ENCODE measurements around the gene GFM2.
A peak's percentile ranks its signal among the peaks of the same experiment; 100 is the strongest.
"Not testable (repeated sequence)": the region's sequence is repeated elsewhere in the genome, so short reads cannot be mapped to it uniquely, and the experiment has no call there.

The GFM2 gene

GRCh38 chr5:74766849-74767578 lies at the start of gene GFM2, which contains the start of gene NSA2:
GFM2 (minus strand) TSS chr5:74767117; CDS start chr5:74763742, 3,375 bp downstream.
NSA2 (plus strand) TSS chr5:74767249; CDS start chr5:74767361, 112 bp downstream.
- DNase-seq (ENCODE audit: low read depth in 2 of 2): peak; percentile 86

GRCh38 chr5:74810915-74811314 lies 44.0 kb upstream of the GFM2 start:
- no peak for DNase-seq (ENCODE audit: low read depth in 2 of 2)

GRCh38 chr5:74801941-74802340 lies 35.0 kb upstream of the GFM2 start:
- no peak for DNase-seq (ENCODE audit: low read depth in 2 of 2)

- DNase-seq (ENCODE audit: low read depth in 2 of 2): no peak
Measured at GRCh38 chr5:74801197-74801596, 34.3 kb upstream of the GFM2 start.

GRCh38 chr5:74798977-74799911 lies 32.3 kb upstream of the GFM2 start:
- DNase-seq (ENCODE audit: low read depth in 2 of 2): no peak

- not testable (repeated sequence) for DNase-seq (ENCODE audit: low read depth in 2 of 2)
Measured at GRCh38 chr5:74791669-74792068, 24.8 kb upstream of the GFM2 start.

- DNase-seq (ENCODE audit: low read depth in 2 of 2): no peak
Measured at GRCh38 chr5:74787424-74787823, 20.5 kb upstream of the GFM2 start.

GRCh38 chr5:74786851-74787250 lies 19.9 kb upstream of the GFM2 start:
- DNase-seq (ENCODE audit: low read depth in 2 of 2): no peak

GRCh38 chr5:74778609-74779008 lies 11.7 kb upstream of the GFM2 start:
- DNase-seq (ENCODE audit: low read depth in 2 of 2): no peak

- DNase-seq (ENCODE audit: low read depth in 2 of 2): no peak
Measured at GRCh38 chr5:74772359-74772758, 5.4 kb upstream of the GFM2 start.

- no peak for DNase-seq (ENCODE audit: low read depth in 2 of 2)
Measured at GRCh38 chr5:74767579-74767913, 629 bp upstream of the GFM2 start.

- no peak for DNase-seq (ENCODE audit: low read depth in 2 of 2)
Measured at GRCh38 chr5:74766418-74766848, 484 bp downstream of the GFM2 start.

GRCh38 chr5:74765929-74766328 lies 988 bp downstream of the GFM2 start:
- DNase-seq (ENCODE audit: low read depth in 2 of 2): no peak

- no peak for DNase-seq (ENCODE audit: low read depth in 2 of 2)
Measured at GRCh38 chr5:74765201-74765600, 1.7 kb downstream of the GFM2 start.

- no peak for DNase-seq (ENCODE audit: low read depth in 2 of 2)
Measured at GRCh38 chr5:74763504-74763903, 3.4 kb downstream of the GFM2 start.

- no peak for DNase-seq (ENCODE audit: low read depth in 2 of 2)
Measured at GRCh38 chr5:74762599-74762998, 4.3 kb downstream of the GFM2 start.

GRCh38 chr5:74761241-74761640 lies 5.7 kb downstream of the GFM2 start:
- DNase-seq (ENCODE audit: low read depth in 2 of 2): no peak

GRCh38 chr5:74748742-74749141 lies 18.2 kb downstream of the GFM2 start:
- DNase-seq (ENCODE audit: low read depth in 2 of 2): not testable (repeated sequence)

GRCh38 chr5:74738406-74738805 lies 28.5 kb downstream of the GFM2 start:
- DNase-seq (ENCODE audit: low read depth in 2 of 2): no peak

- no peak for DNase-seq (ENCODE audit: low read depth in 2 of 2)
Measured at GRCh38 chr5:74736759-74737158, 30.2 kb downstream of the GFM2 start.

GRCh38 chr5:74725331-74725730 lies 41.6 kb downstream of the GFM2 start:
- DNase-seq (ENCODE audit: low read depth in 2 of 2): no peak

GRCh38 chr5:74722271-74722670 lies 44.6 kb downstream of the GFM2 start:
- no peak for DNase-seq (ENCODE audit: low read depth in 2 of 2)

- DNase-seq (ENCODE audit: low read depth in 2 of 2): no peak
Measured at GRCh38 chr5:74717596-74717995, 49.3 kb downstream of the GFM2 start.

All from activated CD8-positive, alpha-beta memory T cell treated with anti-CD3 and anti-CD28 coated beads for 4 hours (primary cell).